Ishikawa (cell line): ENCODE results near the gene H2BW2.

Source experiments
- CEBPB ChIP-seq: IDR thresholded peaks from 2 replicates; pipeline ENCODE4 v1.6.1; 2012
- CREB1 ChIP-seq: IDR thresholded peaks from 2 replicates; pipeline ENCODE4 v1.6.1; 2012; ENCODE audit warnings: low read depth
- EGR1 ChIP-seq: IDR thresholded peaks from 2 replicates; pipeline ENCODE4 v1.6.1; 2012
- EP300 ChIP-seq: IDR thresholded peaks from 2 replicates; pipeline ENCODE4 v1.6.1; 2012; ENCODE audit warnings: borderline replicate concordance
- FOXM1 ChIP-seq: IDR thresholded peaks from 2 replicates; pipeline ENCODE4 v1.6.1; 2012; ENCODE audit warnings: low read depth, borderline replicate concordance
- MAX ChIP-seq: IDR thresholded peaks from 2 replicates; pipeline ENCODE4 v1.6.1; 2012
- NFIC ChIP-seq: IDR thresholded peaks from 2 replicates; pipeline ENCODE4 v1.6.1; 2012
- RAD21 ChIP-seq: IDR thresholded peaks from 2 replicates; pipeline ENCODE4 v1.6.1; 2012; ENCODE audit warnings: low read depth
- TAF1 ChIP-seq: IDR thresholded peaks from 2 replicates; pipeline ENCODE4 v1.6.1; 2012; ENCODE audit warnings: low read depth, mild to moderate bottlenecking
- TCF12 ChIP-seq: IDR thresholded peaks from 2 replicates; pipeline ENCODE4 v1.6.1; 2012; ENCODE audit warnings: low read depth
- TEAD4 ChIP-seq: IDR thresholded peaks from 2 replicates; pipeline ENCODE4 v1.6.1; 2012
- YY1 ChIP-seq: IDR thresholded peaks from 2 replicates; pipeline ENCODE4 v1.6.1; 2012; ENCODE audit warnings: low read depth
- ZBTB7A ChIP-seq: IDR thresholded peaks from 2 replicates; pipeline ENCODE4 v1.6.1; 2012; ENCODE audit warnings: low read depth
- TF ChIP-seq, protein P1 (sequence below): IDR thresholded peaks from 2 replicates; pipeline ENCODE4 v1.6.1; 2012
- TF ChIP-seq, protein P2 (sequence below): IDR thresholded peaks from 2 replicates; pipeline ENCODE4 v1.6.1; 2012; ENCODE audit warnings: low read depth, mild to moderate bottlenecking

Gene H2BW2

GRCh38 chrX:104039689-104040505 lies at the start of gene H2BW2:
H2BW2 (plus strand) TSS chrX:104039956; CDS start chrX:104039995, 39 bp downstream.
- no peak for TF ChIP-seq MAX

- no peak for TF ChIP-seq NFIC
- TF ChIP-seq FOXM1: no peak
- TF ChIP-seq TCF12: no peak
- TF ChIP-seq ZBTB7A: no peak
- TF ChIP-seq TEAD4: no peak
- no peak for TF ChIP-seq EP300
- TF ChIP-seq MAX: no peak
- TF ChIP-seq CREB1: no peak
- TF ChIP-seq, protein P1, sequence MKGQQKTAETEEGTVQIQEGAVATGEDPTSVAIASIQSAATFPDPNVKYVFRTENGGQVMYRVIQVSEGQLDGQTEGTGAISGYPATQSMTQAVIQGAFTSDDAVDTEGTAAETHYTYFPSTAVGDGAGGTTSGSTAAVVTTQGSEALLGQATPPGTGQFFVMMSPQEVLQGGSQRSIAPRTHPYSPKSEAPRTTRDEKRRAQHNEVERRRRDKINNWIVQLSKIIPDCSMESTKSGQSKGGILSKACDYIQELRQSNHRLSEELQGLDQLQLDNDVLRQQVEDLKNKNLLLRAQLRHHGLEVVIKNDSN: no peak
- TF ChIP-seq YY1: no peak
- no peak for TF ChIP-seq RAD21
Observed at GRCh38 chrX:103999234-103999633, 40.5 kb upstream of the H2BW2 start.

DNA sequence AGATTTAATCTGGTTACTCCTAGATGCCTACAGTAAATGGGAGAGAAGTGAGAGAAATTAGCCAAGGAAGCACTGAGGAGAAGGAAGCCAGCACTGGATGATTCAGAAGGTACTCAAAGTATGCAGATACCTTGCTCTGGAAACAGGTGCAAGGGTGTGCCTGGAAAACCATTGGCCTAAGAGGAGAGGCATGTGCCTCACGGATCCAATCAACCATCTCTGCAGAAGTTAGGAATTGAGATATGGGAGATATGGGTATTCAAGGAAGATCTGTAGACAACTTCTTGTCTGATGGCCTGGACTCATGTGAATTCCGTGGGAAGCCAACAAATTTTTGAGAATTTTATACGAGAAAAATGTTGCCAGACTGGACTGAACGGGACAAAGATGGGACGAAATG lies 30.9 kb upstream of the H2BW2 start:
- no peak for TF ChIP-seq EP300
- TF ChIP-seq YY1: no peak
- TF ChIP-seq NFIC: no peak
- TF ChIP-seq CEBPB: no peak
- TF ChIP-seq, protein P2, sequence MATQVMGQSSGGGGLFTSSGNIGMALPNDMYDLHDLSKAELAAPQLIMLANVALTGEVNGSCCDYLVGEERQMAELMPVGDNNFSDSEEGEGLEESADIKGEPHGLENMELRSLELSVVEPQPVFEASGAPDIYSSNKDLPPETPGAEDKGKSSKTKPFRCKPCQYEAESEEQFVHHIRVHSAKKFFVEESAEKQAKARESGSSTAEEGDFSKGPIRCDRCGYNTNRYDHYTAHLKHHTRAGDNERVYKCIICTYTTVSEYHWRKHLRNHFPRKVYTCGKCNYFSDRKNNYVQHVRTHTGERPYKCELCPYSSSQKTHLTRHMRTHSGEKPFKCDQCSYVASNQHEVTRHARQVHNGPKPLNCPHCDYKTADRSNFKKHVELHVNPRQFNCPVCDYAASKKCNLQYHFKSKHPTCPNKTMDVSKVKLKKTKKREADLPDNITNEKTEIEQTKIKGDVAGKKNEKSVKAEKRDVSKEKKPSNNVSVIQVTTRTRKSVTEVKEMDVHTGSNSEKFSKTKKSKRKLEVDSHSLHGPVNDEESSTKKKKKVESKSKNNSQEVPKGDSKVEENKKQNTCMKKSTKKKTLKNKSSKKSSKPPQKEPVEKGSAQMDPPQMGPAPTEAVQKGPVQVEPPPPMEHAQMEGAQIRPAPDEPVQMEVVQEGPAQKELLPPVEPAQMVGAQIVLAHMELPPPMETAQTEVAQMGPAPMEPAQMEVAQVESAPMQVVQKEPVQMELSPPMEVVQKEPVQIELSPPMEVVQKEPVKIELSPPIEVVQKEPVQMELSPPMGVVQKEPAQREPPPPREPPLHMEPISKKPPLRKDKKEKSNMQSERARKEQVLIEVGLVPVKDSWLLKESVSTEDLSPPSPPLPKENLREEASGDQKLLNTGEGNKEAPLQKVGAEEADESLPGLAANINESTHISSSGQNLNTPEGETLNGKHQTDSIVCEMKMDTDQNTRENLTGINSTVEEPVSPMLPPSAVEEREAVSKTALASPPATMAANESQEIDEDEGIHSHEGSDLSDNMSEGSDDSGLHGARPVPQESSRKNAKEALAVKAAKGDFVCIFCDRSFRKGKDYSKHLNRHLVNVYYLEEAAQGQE: no peak
- no peak for TF ChIP-seq ZBTB7A
- TF ChIP-seq, protein P1: no peak
- no peak for TF ChIP-seq CREB1
- TF ChIP-seq TEAD4: no peak
- no peak for TF ChIP-seq MAX
- TF ChIP-seq EGR1: no peak
- no peak for TF ChIP-seq TAF1
- no peak for TF ChIP-seq FOXM1
- TF ChIP-seq RAD21: no peak
- no peak for TF ChIP-seq TCF12

- TF ChIP-seq FOXM1: no peak
Observed at GRCh38 chrX:104013158-104013557, 26.6 kb upstream of the H2BW2 start.

- no peak for TF ChIP-seq TEAD4
- TF ChIP-seq TAF1: no peak
- no peak for TF ChIP-seq ZBTB7A
- TF ChIP-seq, protein P2: no peak
- TF ChIP-seq RAD21: no peak
- TF ChIP-seq, protein P1: no peak
- TF ChIP-seq CEBPB: no peak
- TF ChIP-seq EP300: no peak
- no peak for TF ChIP-seq EGR1
- TF ChIP-seq YY1: no peak
- TF ChIP-seq MAX: no peak
- TF ChIP-seq NFIC: no peak
- TF ChIP-seq CREB1: no peak
- no peak for TF ChIP-seq FOXM1
- no peak for TF ChIP-seq TCF12
Observed at GRCh38 chrX:104013606-104014005, 26.1 kb upstream of the H2BW2 start, which contains the start of gene H2BW1. H2BW1 (minus strand) TSS chrX:104013708; CDS start chrX:104013576, 132 bp downstream.
